ENCODE measurements around the gene NFIB. TPM values are rescaled to one million over a fixed set of nuclear protein-coding genes. Genes with fewer than 3 reads are reported as not detected.

The NFIB gene
- total and polyA plus RNA-seq, 2 donors (not counting 1 experiment from before 2014, with no cell fraction given): 29.3 to 36.3 TPM

DNA sequence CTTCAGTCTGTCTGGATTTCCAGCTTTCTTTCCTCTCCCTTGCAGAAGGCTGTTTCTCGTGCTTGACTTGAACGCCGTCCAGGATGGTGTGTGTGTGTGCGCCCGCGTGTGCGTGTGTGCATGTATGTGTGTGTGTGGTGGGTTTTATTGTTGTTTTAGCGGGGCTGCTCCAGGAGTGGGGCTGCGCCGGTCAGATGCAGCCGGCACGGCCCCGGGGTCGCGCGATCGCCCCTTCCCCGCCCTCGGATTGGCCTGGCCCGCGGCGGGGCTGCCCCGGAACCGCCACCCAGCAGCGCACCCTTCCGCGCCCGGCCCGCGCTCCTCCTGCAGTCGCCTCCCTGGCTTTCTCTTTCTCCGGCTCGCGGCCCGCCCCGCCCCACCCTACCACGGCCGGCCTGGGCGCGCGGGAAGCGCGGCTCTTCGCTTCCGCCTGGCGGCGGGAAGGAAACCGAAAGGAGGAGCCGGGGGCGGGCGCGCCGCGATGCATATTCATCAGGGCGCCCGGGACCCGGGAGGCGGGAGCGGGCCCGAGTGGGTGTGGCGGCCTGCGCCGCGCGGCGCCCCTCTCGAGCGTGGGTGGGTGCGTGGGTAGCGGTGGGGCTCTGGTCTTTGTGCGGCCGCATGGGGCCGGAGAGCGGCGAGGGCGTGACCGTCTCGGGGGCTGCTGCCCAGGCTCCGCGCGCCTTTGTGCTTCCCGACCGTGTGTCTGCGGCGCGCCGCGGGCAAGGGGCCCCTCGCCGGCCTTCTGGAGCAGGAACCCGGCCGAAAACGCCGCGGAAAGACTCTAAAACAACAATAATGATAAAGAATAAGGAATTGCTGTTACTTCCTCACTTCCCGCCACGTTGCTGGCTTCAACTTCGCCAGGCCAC lies 8.5 kb upstream of the NFIB start:
- H2AFZ ChIP-seq (ENCODE audit: low read length): peak overlapping the region; percentile 76
- H3K4me3 ChIP-seq (replicated peaks in 1 of 4; ENCODE audit: control extremely low read depth in 1 of 4, insufficient read depth in 1 of 4, low read depth in 3 of 4, low read length in 4 of 4): peak overlapping the region; percentile 42 to 76 (median 66)
- no peaks in the 10 kb centered on the region for H3K27me3 ChIP-seq (ENCODE audit: control insufficient read depth, insufficient read depth, low read length)
- peak overlapping the region; percentile 92 for H3K4me2 ChIP-seq (ENCODE audit: extremely low read depth, insufficient read depth, low read length)
- H3K9me3 ChIP-seq (ENCODE audit: control insufficient read depth, insufficient read depth, low read depth, low read length): no peaks in the 10 kb centered on the region
- H3K79me2 ChIP-seq (ENCODE audit: control insufficient read depth, insufficient read depth, low read length): no peaks in the 10 kb centered on the region
- TF ChIP-seq EZH2 (IDR thresholded peaks at IDR 0.05; ENCODE audit: low read length, missing control alignments): no peak
- TF ChIP-seq, protein P1, sequence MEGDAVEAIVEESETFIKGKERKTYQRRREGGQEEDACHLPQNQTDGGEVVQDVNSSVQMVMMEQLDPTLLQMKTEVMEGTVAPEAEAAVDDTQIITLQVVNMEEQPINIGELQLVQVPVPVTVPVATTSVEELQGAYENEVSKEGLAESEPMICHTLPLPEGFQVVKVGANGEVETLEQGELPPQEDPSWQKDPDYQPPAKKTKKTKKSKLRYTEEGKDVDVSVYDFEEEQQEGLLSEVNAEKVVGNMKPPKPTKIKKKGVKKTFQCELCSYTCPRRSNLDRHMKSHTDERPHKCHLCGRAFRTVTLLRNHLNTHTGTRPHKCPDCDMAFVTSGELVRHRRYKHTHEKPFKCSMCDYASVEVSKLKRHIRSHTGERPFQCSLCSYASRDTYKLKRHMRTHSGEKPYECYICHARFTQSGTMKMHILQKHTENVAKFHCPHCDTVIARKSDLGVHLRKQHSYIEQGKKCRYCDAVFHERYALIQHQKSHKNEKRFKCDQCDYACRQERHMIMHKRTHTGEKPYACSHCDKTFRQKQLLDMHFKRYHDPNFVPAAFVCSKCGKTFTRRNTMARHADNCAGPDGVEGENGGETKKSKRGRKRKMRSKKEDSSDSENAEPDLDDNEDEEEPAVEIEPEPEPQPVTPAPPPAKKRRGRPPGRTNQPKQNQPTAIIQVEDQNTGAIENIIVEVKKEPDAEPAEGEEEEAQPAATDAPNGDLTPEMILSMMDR (conservative IDR thresholded peaks at IDR 0.05 in 1 of 2, IDR thresholded peaks at IDR 0.05 in 1 of 2; ENCODE audit: low read depth in 1 of 2, low read length in 2 of 2): peak; percentile 34 to 37
- peak overlapping the region; percentile 79 for H3K9ac ChIP-seq (ENCODE audit: insufficient read depth, low read length)
- peaks cover 7% of the 10 kb centered on the region for H3K4me1 ChIP-seq (ENCODE audit: control insufficient read depth, extremely low read depth, insufficient read depth, low read length)
- H4K20me1 ChIP-seq (ENCODE audit: control insufficient read depth, extremely low read depth, insufficient read depth, low read length): no peaks in the 10 kb centered on the region
- peak; percentile 90 to 92 for DNase-seq (ENCODE audit: low read depth in 2 of 2)
- no peaks in the 10 kb centered on the region for H3K36me3 ChIP-seq (ENCODE audit: control insufficient read depth, insufficient read depth, low read length)
- H3K27ac ChIP-seq (ENCODE audit: insufficient read depth, low read length): peak overlapping the region; percentile 79

DNA sequence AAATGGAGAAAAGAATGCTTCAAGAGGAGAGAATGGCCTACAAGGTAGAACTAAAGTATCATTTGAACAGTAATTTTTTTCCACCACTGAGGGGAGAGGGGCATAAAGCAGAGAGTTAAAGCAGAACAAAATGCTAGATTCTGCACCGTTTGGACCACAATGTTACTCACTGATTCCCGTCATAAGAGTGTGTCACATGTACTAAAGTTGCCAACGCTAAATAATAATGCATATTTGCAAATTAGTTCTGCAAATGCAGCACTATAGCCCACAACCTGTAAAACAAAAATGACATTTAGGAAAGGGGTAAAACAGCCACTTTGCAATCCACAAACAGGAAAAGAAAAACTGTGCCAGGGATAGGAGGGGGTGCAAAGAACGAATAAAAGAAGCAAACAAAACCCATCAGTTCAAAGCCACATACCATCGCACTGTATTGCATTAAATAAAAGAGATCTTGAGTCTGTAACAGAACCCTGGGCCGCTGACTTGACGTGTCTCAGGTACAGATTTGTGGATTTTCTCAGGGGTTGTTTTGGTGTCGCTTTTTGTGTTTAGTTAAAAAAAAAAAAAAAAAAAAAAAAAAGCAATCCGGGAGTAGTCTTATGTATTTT lies 7.7 kb upstream of the NFIB start:
- H3K4me1 ChIP-seq (ENCODE audit: control insufficient read depth, extremely low read depth, insufficient read depth, low read length): peaks cover 7% of the 10 kb centered on the region
- H3K9me3 ChIP-seq (ENCODE audit: control insufficient read depth, insufficient read depth, low read depth, low read length): no peaks in the 10 kb centered on the region
- H4K20me1 ChIP-seq (ENCODE audit: control insufficient read depth, extremely low read depth, insufficient read depth, low read length): no peaks in the 10 kb centered on the region
- no peak overlapping the region for H3K9ac ChIP-seq (ENCODE audit: insufficient read depth, low read length)
- peak in 1 of 2 donors; percentile 63 for DNase-seq (ENCODE audit: low read depth in 2 of 2)
- peak overlapping the region; percentile 32 to 65 (median 54) for H3K4me3 ChIP-seq (replicated peaks in 1 of 4; ENCODE audit: control extremely low read depth in 1 of 4, insufficient read depth in 1 of 4, low read depth in 3 of 4, low read length in 4 of 4)
- no peaks in the 10 kb centered on the region for H3K79me2 ChIP-seq (ENCODE audit: control insufficient read depth, insufficient read depth, low read length)
- no peaks in the 10 kb centered on the region for H3K27me3 ChIP-seq (ENCODE audit: control insufficient read depth, insufficient read depth, low read length)
- H3K36me3 ChIP-seq (ENCODE audit: control insufficient read depth, insufficient read depth, low read length): no peaks in the 10 kb centered on the region
- peak overlapping the region; percentile 79 for H3K27ac ChIP-seq (ENCODE audit: insufficient read depth, low read length)
- no peak for TF ChIP-seq EZH2 (IDR thresholded peaks at IDR 0.05; ENCODE audit: low read length, missing control alignments)
- TF ChIP-seq, protein P1 (conservative IDR thresholded peaks at IDR 0.05 in 1 of 2, IDR thresholded peaks at IDR 0.05 in 1 of 2; ENCODE audit: low read depth in 1 of 2, low read length in 2 of 2): no peak
- H3K4me2 ChIP-seq (ENCODE audit: extremely low read depth, insufficient read depth, low read length): peak overlapping the region; percentile 74
- H2AFZ ChIP-seq (ENCODE audit: low read length): no peak overlapping the region
